HUDEP-2 (cell line): ENCODE results near the gene PLXNB3.

Source experiments
- DNase-seq, 76 experiments: peaks; one replicate each; lab custom pipeline; 2025; ENCODE audit not compliant: unreplicated experiment in 76 of 76; lab: John Stamatoyannopoulos, UW

Gene PLXNB3

DNA sequence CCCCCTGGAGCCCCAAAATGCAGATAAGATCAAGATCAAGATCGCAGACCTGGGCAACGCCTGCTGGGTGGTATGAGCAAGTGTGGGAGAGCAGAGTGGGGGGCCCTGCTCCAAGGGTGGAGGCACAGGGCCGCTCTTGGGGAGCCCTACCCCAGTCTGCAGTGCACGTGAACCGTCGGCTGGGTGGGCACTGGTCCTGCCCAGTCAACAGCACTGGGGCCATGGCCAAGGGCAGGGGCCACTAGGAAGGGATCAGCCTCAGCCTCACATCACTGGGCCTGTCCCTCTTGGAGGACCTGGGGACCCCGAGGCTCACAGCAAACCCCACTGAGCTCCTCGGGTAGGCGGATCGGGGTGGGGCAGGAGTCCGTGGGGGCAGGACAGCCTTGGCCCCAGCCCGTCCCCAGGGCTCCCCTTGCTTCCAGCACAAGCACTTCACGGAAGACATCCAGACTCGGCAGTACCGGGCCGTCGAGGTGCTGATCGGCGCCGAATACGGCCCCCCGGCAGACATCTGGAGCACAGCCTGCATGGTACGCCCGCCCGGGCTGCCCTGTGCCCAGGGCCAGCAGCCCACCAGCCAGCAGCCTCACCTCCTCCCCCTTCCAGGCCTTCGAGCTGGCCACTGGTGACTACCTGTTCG, 20.4 kb downstream of the PLXNB3 start:
- no peak for DNase-seq

DNA sequence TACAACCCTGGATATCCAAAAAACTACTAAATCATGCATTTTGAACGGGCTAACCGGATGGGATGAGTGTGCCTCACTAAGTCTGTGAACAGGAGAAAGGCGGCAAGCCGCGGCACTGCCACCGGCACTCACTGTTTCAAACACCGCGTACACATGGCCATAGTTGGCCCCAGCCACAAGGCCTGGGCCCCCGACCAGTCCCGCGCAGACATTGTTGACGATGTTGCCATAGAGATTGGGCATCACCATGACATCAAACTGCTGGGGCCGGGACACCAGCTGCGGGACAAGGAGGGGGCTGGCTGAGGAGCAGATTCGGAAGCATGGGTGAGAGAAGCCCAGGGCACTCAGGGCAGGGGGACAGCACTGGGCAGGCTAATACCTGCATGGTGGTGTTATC, 22.6 kb downstream of the PLXNB3 start:
- DNase-seq = no peak

DNA sequence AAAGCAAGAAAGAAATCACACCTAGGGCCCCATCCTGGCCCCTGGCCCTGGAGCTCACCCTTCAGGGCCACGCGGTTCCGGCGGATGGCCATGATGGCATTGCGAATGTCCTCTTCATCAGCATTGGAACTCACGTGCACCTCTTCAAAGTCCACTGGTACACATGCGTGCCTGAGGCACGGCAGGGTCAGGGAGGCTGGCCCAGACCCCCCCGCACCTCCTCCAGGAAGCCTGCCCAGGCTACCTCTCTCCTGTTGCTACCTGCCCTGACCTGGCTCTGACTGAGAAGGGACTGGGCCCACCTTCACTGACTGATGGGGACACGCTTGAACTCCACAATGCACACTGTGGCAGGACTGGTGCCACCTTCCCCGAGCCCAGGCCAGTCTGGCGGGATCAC, 25.6 kb downstream of the PLXNB3 start:
- DNase-seq = no peak

- peak in 30 of 76 experiments; percentile 1 to 53 (median 18) for DNase-seq
Observed at GRCh38 chrX:153791104-153791852, 27.2 kb downstream of the PLXNB3 start.

DNA sequence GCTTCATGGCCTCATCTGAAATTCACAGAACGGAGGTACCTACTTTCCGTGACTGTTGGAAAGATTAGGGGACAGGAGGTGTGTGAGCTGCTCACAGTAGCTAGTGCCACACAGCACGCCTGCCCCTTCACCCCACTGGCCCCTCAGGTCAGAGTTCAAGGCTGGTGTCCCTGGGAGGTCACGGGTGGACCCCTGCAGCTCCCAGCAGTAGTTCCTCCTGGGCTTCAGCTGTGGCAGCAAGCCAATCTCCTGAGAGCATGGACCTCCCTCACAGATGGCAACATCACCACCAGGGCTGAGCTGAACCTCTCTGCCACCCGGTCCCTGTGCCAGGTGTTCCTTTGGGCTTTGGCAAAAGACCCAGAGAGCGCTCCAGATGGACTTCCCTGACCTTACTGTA, 28.3 kb downstream of the PLXNB3 start:
- no peak for DNase-seq

DNA sequence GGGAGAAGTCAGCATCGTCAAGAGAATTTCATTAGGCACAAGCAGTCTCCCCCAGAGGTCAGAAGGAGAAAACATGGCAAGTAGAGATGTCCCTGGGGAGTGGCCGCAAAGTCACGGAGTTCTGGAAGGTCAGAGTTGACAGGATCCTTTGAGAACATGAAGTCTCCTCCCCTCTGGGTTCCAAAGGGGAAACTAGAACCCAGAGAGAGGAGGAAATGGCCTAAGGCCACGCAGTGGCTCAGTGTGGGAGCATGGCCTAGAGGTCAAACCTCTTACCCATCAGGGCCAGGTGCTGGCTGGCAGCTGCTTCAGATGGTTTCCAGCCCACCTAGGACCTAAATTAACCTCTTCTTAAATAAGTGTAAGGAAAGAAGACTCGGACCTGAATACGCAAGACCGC, 29.2 kb downstream of the PLXNB3 start:
- no peak for DNase-seq

- DNase-seq = peak; percentile 11 to 92 (median 85)
Observed at GRCh38 chrX:153794018-153794896, 30.2 kb downstream of the PLXNB3 start, which contains the start of the genes IDH3G and SSR4. TSS of gene IDH3G (minus strand) at chrX:153794375. CDS start at chrX:153794326, 49 bp downstream. TSS of gene SSR4 (plus strand) at chrX:153794668. CDS start at chrX:153794688, 20 bp downstream.

DNA sequence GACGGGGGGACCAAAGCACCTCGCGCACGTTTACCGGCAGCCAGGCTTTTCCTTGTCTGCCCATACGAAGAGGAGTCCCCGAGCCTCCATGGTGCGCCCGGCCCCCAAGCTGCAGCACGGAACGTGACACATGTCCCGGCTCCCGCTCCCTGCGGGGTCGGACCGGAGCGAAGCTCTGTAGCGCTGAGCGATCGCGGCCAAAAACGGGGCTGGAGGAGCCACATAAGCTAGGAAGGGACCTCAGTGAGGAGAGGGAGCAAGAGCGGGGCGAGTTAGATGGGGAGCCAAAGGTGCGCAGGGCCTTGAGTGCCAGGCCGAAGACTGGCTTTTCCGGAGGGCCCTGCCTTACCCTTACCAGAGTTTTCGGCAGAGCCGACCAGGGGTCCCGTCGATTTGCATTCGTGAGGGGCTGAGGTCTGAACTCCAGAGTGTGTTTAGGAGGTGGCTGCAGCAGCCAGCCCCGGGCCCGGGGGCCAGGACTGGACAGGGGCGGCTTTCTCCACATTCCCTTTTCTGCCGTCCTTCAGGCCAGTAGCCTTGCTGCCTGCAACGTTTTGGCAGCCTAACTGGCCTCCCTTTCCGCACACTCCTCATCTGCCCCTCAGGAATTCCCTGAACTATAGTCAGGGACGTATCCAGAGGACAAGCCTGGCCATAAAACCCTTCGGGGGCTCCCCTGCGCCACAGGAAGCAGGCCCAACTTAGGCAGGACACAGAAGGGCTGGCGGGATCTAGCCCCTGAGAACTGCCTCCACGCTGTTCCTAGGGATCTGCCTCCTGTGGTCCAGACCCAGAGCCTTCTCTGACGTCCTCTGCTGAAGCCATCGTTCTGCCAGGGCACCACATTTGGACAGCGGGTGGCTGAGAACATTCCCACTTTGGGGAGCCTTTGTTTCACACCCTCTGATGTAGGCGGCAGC, 31.1 kb downstream of the PLXNB3 start:
- no peak for DNase-seq

- no peak for DNase-seq
Observed at GRCh38 chrX:153797415-153798015, 33.5 kb downstream of the PLXNB3 start.

GRCh38 chrX:153799326-153799725, 35.3 kb downstream of the PLXNB3 start:
- DNase-seq = no peak

GRCh38 chrX:153800177-153800722, 36.2 kb downstream of the PLXNB3 start:
- DNase-seq = no peak

- DNase-seq = no peak
Observed at GRCh38 chrX:153800746-153801145, 36.7 kb downstream of the PLXNB3 start.

DNA sequence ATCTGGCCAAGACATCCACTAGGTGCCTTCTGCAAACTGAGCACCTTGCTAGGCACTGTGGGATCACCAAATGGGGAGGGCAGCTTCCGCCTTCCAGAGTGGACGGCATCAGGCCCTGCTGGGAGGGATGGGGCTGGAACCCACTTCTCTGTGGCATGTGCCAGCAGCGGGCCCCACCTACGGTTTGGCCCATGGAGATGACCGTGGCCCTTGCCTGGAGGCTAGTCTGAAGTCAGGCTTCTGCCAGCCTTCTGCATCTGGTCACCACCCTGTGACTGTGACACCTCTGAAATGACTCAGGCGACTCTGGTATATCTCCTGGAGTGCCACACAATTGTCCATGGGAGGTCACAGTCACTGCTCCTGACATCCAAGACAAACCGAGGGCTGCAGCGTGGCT, 37.6 kb downstream of the PLXNB3 start:
- no peak for DNase-seq

- no peak for DNase-seq
Observed at GRCh38 chrX:153802513-153803045, 38.5 kb downstream of the PLXNB3 start.

GRCh38 chrX:153803211-153804099, 39.4 kb downstream of the PLXNB3 start:
- DNase-seq = no peak

GRCh38 chrX:153804100-153804595, 40.1 kb downstream of the PLXNB3 start:
- no peak for DNase-seq

DNA sequence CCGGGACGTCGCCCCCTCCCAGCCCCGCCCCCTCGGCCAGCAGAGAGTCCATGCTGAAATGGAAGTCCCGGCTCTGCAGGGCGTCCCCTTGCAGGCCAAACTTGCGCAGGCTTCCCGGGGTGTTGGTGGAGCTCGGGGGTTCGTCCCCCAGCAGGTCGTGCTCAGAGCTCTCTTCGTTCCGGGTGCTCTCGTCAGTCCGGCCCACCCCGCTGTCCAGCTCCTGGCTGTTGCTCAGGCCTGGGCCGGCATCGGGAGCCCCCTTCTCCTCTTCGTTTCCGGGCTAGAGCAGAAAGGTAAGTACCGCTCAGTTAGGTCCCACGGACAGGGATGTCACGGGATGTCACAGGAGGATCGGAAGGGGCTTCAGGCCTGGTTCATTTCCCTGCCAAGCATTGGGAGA, 40.6 kb downstream of the PLXNB3 start:
- DNase-seq = no peak

GRCh38 chrX:153805436-153805835, 41.4 kb downstream of the PLXNB3 start:
- DNase-seq = no peak
